Measurements from ENCODE around the gene NAA15.
"Not testable (repeated sequence)": the region's sequence is repeated elsewhere in the genome, so short reads cannot be mapped to it uniquely, and the experiment has no call there.

The NAA15 gene

DNA sequence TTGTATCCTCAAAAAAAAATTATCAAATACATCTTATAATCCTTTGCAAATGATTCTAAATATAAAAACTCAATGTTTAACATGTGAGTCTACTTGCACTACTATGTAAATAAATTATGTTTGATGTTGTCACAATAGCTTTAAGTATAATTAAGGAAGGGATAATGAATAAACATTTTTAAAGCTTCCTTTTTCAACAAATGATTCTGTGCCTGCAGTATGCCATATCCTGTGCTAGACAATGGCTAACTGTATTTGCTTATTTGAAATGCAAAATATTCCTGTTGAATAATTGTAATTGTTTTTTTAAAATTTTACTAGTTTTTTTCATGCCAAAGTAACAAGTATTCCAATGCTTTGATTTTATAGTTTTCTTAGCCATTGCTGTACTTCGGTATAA, 60.0 kb downstream of the NAA15 start:
- DNase-seq (ENCODE audit: low read depth in 4 of 4, low spot score in 1 of 4), result no peak

DNA sequence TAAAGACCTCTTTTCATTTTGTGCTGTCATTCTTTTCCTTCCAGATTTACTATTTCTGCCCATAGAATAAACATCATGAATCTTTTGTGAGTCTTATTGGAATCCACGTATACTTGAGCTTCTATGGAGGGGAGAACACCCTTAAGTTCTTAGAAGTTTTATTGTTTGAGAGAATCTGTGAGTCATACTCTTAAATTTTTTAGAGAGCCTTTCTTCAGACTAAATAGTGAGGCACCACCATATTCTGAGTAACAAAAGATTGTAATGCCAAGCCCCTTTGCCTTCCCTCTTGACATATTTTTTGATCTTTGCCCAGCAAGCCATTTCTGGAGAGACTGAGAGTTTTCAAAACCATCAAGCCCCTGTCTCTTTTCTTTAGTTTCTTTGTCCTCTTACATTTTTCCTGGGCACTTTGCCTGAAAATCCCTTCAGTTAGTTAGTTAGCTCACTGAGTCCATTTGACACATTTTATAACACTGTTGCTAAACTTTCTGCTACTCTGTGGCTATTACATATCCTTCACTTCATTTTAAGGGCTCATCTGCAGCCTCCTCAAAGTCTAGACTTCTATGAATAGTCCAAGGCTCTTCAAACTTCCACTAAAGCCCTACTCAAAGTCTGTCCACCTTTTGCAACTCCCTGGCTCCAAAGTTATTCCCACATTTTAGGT, 66.3 kb downstream of the NAA15 start:
- no peak for DNase-seq (ENCODE audit: low read depth in 4 of 4, low spot score in 1 of 4)

DNA sequence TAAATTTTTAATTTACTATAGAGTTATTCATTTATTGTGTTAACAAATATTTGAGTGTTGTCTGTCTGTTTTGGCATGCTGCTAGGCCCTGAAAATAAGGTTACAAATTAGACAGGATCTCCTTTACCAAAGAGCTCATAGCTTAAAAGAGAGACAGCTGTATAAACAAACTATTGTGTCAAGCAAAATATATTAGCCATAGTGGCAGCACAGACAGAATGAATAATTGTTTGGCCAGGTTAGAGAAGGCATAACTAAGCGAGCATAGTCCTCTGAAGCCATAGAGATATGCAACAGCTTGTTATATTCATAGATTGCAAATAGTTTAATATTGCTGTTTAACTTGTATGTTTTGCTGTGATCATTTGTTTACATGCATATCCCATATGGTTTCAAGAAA, 67.7 kb downstream of the NAA15 start:
- DNase-seq (ENCODE audit: low read depth in 4 of 4, low spot score in 1 of 4), result no peak

DNA sequence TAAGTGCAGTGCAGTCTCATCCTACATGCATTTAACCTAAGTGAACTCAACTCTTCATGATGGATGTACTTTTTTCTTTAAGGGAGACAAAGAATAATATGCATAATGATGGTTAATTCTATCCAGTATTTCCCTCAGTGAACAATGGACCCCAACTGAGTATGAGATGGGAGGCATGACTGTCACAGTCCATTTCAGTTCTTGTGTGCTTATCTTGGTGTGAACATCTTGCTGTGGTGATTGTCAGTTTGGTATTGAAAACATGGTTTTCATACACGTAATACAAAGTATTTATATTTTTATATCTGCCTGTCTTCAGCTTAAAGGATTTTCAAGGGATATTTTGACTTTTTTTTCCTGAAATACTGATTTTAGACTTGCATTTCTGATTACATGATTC, 72.9 kb downstream of the NAA15 start:
- DNase-seq (ENCODE audit: low read depth in 4 of 4, low spot score in 1 of 4), result no peak

DNA sequence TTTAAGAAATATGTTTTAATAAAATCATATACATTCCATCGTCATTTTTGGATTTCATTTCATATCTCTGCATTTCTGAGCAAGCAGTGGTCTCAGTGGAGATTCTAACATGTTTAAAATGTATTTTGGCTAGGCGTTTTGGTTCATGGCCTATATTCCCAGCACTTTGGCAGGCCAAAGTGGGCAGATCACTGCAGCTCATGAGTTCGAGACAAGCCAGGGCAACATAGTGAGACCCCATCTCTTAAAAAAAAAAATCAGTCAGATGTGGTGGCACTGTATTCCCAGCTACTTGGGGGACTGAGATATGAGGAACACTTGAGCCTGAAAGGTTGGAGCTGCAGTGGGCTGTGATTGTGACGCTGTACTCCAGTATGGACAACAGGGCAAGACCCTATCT, 85.1 kb downstream of the NAA15 start:
- DNase-seq (ENCODE audit: low read depth in 4 of 4, low spot score in 1 of 4), result no peak

DNA sequence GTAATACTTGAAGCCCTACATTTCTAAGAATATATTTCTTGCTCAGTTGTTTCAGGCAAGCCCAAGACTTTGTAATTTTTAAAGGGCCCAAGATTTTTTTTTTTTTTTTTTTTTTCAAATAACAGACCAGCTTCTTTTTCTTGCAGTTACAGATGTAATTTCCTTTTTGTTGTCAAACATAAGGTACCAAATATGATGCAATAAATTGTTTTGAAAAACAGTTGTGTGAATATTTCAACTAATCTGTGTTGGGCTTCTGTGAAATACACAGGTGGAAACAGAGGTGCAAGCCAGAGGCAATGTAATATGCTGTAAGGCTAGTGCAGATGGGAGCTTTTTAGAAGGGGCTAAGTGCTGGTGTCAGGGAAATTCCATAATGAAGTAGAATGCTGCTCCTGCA, 87.8 kb downstream of the NAA15 start:
- DNase-seq (ENCODE audit: low read depth in 4 of 4, low spot score in 1 of 4), result no peak

DNA sequence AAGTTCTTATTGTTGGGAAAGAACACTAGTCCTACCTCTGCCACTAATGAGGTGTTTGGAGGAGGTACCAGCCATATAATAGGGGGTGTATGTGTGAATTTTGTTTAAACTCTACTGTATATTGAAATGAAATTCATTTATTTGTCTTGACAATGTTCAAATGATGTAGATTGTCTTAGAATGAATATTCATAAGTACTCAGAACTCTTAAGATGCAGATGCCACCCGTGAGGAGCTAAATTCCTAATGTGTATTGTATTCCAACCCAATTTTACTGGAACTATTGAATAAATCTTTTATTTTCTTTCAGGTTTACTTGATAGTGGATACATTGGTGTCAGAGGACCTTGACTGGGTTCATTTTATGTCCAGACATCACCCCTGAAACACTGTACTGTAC, 88.7 kb downstream of the NAA15 start:
- DNase-seq (ENCODE audit: low read depth in 4 of 4, low spot score in 1 of 4), result no peak

DNA sequence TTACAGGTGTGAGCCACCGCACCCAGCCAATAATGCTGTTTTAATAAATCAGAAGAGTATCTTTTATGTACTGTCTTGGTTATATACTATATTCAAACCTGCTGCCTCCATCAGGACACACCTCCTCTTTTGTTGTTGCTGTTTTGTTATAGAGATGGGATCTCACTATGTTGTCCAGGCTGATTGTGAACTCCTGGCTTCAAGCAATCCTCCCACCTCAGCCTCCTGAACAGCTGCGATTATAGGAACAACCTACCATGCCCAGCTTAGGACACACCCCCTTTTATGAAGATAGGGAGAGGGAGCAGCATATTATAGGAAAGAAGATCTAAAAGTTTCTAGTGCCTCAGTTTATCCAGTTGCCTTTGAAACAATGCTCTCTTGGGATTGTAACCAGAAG, 90.4 kb downstream of the NAA15 start:
- no peak for DNase-seq (ENCODE audit: low read depth in 4 of 4, low spot score in 1 of 4)

DNA sequence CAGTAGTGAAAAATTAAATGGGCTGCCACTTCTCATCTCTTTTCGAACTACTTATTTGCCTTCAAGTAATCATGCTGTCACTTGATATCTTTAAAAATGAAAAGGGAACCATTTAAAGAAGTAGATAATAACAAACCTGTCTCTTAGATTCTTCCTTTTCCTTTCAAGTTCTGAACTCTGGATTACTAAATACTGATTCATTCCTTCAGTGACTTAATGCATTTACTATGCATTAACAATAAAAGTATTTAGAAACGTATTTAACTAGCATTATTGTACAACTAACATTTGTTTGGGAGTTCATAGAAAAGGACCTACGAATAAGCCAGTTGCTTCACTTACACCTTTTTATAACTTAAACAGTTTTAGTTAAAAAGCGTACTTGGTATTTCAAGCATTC, 91.5 kb downstream of the NAA15 start:
- DNase-seq (ENCODE audit: low read depth in 4 of 4, low spot score in 1 of 4), result no peak

DNA sequence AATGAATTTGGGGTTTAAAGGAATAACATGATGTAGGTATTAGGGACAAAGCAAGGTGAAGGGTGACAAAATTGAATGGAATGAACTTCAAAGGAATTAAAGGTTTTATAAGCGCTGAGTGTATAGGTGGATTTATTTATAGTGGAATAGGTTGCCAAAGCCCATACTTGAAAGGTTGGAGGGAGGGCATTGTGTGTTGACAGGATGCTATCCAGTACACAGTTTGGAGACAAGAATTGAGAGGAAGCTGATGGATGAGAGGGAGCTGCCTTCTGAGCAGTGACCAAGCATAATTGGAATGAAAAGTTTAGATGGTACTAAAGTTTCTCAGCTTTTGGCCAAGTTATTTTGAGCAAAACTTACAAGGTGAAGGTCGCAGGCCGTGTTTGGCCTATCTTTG, 100.1 kb downstream of the NAA15 start:
- DNase-seq (ENCODE audit: low read depth in 4 of 4, low spot score in 1 of 4), result no peak

DNA sequence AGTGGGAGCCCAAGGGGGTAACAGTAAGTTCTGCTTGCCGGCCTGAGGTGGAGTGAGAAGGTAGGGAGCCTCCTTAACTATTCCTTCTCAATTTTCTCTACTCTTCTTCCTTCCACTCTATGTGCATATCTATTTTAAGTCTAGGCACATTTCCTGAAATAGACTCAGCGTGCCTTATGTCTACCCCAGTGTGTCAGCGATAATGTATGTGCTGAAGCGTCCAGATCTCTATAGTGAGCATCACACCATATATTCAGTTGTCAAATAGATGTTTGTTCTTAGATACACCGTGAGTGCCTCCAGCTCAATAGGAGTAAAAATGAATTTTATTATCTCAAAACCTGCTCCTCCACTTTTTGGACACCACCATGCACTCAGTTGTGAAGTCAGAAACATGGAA, 101.1 kb downstream of the NAA15 start:
- DNase-seq (ENCODE audit: low read depth in 4 of 4, low spot score in 1 of 4), result no peak

DNA sequence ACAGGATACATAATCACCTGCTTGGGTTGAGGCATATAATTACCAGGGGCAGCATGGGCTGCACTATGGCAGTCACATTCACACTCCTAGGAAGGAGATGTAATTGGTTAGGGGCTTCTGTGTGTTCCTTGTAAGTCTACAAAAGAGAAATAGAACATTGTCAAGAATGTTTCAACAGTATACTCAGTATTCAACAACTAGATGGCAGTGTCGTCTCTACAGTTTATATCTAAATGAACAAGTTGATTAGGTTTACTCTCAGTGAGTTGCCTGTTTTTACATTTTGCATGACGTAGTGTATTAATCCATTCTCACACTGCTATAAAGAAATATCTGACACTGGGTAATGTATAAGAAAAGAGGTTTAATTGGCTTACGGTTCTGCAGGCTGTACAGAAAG, 102.2 kb downstream of the NAA15 start:
- DNase-seq (ENCODE audit: low read depth in 4 of 4, low spot score in 1 of 4), result no peak

DNA sequence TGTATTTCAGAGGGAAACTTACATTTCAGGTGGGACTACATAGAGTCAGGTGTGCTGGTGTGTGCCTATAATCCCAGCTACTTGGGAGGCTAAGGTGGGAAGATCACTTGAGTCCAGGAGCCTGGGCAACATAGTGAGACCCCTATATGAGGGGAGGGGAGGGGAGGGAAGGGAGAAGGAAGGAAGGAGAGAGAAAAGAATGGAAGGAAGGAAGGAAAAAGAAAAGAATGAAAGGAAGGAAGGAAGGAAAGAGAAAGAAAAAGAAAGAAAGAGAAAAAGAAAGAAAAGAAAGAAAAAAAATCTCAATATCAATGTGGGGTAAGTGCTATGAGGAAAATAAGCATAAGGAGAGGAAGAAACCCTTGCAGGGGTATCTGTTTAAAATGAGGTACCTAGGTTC, 109.0 kb downstream of the NAA15 start:
- no peak for DNase-seq (ENCODE audit: low read depth in 4 of 4, low spot score in 1 of 4)

DNA sequence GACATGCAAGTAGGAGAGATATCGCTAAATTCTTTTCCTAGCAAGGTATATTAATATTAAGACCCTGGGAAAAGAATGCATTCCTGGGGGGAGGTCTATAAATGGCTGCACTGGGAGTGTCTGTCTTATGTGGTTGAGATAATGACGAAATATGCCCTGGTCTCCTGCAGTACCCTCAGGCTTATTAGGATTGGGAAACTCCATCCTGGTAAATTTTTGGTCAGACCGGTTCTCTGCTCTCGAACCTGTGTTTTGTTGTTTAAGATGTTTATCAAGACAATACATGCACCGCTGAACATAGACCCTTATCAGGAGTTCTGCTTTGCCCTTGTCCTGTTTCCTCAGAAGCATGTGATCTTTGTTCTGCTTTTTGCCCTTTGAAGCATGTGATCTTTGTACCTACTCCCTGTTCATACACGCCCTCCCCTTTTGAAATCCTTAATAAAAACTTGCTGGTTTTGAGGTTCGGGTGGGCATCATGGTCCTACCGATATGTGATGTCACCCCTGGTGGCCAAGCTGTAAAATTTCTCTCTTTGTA, 113.4 kb downstream of the NAA15 start:
- not testable (repeated sequence) for DNase-seq (ENCODE audit: low read depth in 4 of 4, low spot score in 1 of 4)

DNA sequence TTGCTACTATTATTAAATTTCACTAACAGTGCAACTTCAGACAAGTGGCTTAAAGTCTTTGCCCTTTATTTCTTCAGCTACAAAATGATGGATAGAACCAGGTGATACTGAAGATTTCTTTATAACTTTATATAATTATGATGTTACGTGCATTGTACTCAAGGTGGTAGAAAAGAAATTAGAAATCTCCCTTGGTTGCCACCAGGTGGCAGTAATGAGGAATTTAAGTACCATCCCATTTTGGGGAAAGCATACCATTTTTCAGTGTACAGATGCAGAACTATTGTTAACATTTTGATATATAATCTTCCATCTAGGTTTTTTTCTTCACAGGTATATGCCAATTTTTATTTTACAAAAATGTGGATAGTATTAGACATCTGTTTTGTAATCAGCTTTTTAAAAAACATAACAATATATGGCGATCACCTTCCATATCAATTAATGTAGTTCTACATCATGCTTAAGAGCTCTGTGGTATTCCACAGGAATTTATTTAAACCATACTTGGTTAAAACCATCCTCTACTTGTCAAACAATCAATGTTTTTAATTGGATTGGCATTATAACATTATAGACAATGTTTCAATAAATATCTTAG, 114.9 kb downstream of the NAA15 start:
- no peak for DNase-seq (ENCODE audit: low read depth in 4 of 4, low spot score in 1 of 4)

DNA sequence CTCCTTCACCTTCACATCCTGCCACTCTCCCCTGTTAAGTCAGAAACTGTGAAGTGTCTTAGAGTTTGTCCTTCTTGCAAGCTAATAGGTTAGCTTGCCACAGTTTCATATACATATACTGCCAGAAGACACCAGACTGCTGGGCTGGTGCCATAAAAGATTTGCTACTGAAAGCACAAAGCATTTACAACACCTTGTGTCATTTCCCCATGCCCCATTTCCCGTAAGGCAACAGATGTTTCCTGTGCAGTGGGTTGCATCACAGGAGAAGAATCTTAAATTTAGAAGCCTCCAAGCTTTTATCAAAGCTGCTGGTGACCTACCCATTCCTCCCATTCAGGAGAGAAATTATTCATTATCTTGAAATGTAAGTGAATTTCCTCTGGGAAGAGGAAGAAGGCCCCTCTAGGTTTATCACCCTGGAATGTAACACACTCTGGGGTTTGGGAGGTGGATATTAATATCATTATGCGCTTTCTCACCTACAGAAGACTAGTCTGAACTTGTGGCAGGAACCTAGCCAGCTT, 118.1 kb downstream of the NAA15 start:
- no peak for DNase-seq (ENCODE audit: low read depth in 4 of 4, low spot score in 1 of 4)

DNA sequence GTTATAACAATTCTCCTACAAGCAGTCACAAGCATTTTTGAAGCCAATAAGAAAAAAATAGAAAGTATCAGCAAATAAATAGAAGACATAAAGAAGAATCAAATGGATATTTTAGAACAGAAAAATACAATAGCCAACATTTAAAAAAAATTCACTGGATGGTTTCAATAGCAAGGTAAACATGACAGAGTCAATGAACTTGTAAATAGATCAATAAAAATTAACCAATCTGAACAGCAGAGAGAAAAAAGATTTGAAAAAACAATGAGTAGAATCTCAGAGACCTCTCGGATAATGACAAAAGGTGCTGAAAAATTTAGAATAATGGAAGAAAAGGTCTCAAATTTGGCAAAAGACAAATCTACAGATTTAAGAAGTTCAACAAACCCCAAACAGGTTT, 119.3 kb downstream of the NAA15 start:
- DNase-seq (ENCODE audit: low read depth in 4 of 4, low spot score in 1 of 4), result no peak

DNA sequence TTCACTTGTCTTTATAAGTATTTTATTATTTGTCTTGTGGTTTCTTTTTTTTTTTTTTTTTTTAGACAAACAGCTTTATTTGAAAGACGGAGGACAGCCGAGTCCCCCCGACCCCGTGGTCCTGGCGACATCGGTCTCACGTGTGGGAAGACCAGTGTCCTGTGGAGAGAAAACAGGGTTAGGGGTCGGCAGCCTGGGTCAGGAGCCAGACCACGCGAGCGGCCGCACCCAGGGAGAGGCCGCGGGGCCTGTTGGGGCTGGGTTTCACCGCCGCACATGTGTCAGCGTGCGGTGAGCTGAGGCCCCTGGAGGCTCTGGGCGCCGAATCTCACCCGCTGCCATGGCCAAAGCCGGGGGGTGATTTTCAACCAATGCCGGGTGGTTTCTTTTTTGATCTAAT, 134.8 kb downstream of the NAA15 start:
- DNase-seq (ENCODE audit: low read depth in 4 of 4, low spot score in 1 of 4), result no peak

DNA sequence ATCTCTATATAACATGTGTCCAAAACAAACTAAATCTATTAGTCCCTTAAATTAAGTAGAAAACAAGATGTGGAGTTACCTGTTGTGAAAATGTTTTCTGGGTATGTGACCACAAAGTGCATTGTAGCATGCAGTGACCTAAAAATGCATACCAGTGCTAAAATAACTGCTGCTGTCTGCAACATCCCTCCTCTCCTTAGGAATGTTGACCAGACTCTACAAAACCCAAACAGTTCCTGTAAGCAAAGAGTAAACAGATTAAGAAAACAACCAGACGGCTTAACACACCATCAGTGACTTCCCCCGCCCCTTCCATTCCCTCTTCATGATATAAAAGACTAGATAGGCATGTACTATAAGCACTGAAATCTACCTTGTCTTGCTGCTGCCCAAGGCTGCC, 136.8 kb downstream of the NAA15 start:
- DNase-seq (ENCODE audit: low read depth in 4 of 4, low spot score in 1 of 4), result no peak

DNA sequence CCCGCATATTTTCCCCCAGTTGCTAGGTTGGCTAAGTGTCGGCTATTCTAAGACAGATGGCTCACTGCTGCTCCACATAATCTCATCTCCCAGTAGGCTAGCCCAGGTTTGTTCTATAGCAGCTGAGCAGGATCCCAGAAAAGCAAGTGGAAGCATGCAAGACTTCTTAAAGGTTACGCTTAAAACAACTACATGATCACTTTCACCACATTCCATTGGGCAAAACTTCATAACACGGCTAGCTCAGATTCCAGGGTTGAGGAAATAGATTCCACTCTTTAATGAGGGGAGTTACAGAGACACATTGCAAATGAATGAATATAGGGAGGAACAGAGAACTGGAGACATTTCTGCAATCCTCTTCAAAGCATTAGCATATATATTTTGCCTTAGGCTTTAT, 139.7 kb downstream of the NAA15 start:
- no peak for DNase-seq (ENCODE audit: low read depth in 4 of 4, low spot score in 1 of 4)

DNA sequence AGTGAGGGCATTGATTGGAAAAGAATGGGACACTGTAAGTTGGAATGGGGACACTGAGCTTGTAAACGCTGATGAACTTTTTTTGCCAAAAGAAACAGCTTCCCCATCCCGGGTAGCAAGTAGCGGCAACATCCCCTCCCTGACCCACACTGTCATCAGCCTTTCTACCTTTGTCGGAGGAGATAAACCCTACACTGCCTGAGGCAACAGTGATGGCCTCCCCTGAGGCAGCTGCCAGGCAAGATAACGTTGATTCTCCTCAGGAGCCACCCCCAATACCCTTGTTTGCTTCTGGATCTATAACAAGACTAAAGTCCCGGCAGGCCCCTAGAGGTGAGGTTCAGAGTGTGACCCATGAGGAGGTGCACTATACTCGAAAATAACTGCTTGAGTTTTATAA, 142.4 kb downstream of the NAA15 start:
- no peak for DNase-seq (ENCODE audit: low read depth in 4 of 4, low spot score in 1 of 4)

DNA sequence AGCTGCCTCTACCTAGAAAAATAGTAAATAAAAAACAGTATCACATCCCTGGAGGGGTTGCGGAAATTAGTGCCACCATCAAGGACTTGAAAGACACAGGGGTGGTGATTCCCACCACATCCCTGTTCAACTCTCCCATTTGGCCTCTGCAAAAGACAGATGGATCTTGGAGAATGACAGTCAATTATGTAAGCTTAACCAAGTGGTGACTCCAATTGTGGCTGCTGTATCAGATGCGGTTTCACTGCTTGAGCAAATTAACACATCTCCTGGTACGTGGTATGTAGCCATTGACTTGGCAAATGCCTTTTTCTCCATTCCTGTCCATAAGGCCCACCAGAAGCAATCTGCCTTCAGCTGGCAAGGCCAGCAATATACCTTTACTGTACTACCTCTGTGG, 143.6 kb downstream of the NAA15 start:
- DNase-seq (ENCODE audit: low read depth in 4 of 4, low spot score in 1 of 4), result not testable (repeated sequence)

DNA sequence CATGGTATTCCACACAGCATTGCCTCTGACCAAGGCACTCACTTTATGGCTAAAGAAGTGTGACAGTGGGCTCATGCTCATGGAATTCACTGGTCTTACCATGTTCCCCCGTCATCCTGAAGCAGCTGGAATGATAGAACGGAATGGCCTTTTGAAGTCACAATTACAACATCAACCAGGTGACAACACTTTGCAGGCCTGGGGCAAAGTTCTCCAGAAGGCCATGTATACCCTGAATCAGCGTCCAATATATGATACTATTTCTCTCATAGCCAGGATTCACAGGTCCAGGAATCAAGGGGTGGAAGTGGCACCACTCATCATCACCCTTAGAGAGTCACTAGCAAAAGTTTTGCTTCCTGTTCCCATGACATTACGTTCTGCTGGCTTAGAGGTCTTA, 145.8 kb downstream of the NAA15 start:
- DNase-seq (ENCODE audit: low read depth in 4 of 4, low spot score in 1 of 4), result not testable (repeated sequence)

Measured in stimulated activated CD4-positive, alpha-beta T cell treated with anti-CD3 and anti-CD28 coated beads, Interleukin-1b, Interleukin-23, amount 100 ng/mL, for 24 hours (primary cell).